Measurements from ENCODE around the gene SIPA1L3. TPM values are rescaled to one million over a fixed set of nuclear protein-coding genes. Genes with fewer than 3 reads are reported as not detected.

SIPA1L3 gene
- total RNA-seq, 1 donor from 2014 or later: 3.4 TPM

DNA sequence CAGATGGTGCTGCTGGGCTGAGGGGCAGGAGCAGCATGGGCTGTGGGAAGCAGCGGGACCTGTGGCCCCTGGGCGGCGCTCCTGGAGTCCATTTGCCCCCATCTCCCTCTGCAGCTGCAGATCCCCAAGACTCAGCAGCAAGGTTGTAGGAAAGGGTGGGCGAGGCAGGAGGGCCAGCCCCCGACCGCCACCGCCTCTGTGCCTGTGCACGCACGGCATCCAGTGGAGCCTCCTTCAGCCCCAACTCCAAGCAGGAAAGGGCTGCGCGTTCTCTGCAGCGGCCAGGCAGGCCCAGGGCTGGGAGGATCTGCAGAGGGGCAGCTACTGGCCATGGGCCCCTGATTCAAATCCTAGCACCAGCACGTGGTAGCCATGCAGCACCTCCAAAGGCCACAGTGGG lies 296.2 kb downstream of the SIPA1L3 start:
- Histone ChIP-seq H3K36me3 (ENCODE audit: control insufficient read depth, insufficient read depth, low read length) (peaks cover 8% of the 10 kb centered on the region), H3K4me3 (ENCODE audit: low read depth, low read length) (no peak overlapping the region), H3K27me3 (ENCODE audit: control insufficient read depth, insufficient read depth, low read length) (no peaks in the 10 kb centered on the region)
- FAIRE-seq (no peak), DNase-seq (ENCODE audit: low read depth) (no peak)
- TF ChIP-seq, protein P1, sequence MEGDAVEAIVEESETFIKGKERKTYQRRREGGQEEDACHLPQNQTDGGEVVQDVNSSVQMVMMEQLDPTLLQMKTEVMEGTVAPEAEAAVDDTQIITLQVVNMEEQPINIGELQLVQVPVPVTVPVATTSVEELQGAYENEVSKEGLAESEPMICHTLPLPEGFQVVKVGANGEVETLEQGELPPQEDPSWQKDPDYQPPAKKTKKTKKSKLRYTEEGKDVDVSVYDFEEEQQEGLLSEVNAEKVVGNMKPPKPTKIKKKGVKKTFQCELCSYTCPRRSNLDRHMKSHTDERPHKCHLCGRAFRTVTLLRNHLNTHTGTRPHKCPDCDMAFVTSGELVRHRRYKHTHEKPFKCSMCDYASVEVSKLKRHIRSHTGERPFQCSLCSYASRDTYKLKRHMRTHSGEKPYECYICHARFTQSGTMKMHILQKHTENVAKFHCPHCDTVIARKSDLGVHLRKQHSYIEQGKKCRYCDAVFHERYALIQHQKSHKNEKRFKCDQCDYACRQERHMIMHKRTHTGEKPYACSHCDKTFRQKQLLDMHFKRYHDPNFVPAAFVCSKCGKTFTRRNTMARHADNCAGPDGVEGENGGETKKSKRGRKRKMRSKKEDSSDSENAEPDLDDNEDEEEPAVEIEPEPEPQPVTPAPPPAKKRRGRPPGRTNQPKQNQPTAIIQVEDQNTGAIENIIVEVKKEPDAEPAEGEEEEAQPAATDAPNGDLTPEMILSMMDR (IDR thresholded peaks at IDR 0.05; ENCODE audit: insufficient read depth, low read length, severe bottlenecking): no peak

DNA sequence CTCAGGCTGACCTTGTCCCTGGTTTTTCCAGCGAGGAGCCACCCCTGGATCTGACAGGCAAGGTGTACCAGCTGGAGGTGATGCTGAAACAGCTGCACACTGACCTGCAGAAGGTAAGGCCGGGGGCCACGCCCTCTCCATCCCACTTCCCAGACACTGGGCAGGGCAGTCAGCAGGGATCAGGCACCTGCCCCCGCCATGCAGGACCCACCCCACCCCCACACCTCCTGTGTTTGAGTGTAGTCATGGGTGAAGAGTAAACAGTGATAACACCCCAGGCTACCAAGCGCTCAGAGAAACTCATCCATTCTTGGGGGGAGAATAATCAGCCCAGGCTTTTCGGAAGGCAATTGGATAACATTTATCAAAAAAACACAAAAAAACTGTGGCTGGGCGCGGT lies 297.1 kb downstream of the SIPA1L3 start:
- DNase-seq (ENCODE audit: low read depth): no peak
- TF ChIP-seq, protein P1 (IDR thresholded peaks at IDR 0.05; ENCODE audit: insufficient read depth, low read length, severe bottlenecking): no peak
- peaks cover under 1% of the 10 kb centered on the region for H3K27me3 ChIP-seq (ENCODE audit: control insufficient read depth, insufficient read depth, low read length)
- peaks cover 5% of the 10 kb centered on the region for H3K36me3 ChIP-seq (ENCODE audit: control insufficient read depth, insufficient read depth, low read length)
- FAIRE-seq: no peak
- H3K4me3 ChIP-seq (ENCODE audit: low read depth, low read length): no peak overlapping the region

DNA sequence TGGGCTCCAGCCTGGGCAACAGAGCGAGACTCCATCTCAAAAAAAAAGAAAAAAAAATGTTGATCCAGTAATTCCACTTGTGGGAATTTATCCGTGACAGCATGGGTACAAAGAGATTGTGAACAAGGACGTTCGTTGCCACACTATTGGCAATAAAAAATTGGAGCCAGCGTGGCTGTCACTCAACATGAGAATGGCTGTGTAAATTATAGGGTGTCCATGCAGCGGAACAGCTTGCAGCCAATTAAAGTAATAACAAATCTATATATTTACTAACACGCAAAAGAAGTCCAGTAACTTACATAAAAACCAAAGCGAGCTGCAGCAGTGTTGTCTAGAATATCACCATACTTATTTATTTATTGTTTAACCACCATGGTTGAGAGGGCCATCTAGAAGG lies 297.7 kb downstream of the SIPA1L3 start:
- DNase-seq (ENCODE audit: low read depth) (no peak), FAIRE-seq (no peak)
- Histone ChIP-seq H3K36me3 (ENCODE audit: control insufficient read depth, insufficient read depth, low read length) (peaks cover 5% of the 10 kb centered on the region), H3K4me3 (ENCODE audit: low read depth, low read length) (no peak overlapping the region), H3K27me3 (ENCODE audit: control insufficient read depth, insufficient read depth, low read length) (peaks cover 3% of the 10 kb centered on the region)
- TF ChIP-seq, protein P1 (IDR thresholded peaks at IDR 0.05; ENCODE audit: insufficient read depth, low read length, severe bottlenecking): no peak

DNA sequence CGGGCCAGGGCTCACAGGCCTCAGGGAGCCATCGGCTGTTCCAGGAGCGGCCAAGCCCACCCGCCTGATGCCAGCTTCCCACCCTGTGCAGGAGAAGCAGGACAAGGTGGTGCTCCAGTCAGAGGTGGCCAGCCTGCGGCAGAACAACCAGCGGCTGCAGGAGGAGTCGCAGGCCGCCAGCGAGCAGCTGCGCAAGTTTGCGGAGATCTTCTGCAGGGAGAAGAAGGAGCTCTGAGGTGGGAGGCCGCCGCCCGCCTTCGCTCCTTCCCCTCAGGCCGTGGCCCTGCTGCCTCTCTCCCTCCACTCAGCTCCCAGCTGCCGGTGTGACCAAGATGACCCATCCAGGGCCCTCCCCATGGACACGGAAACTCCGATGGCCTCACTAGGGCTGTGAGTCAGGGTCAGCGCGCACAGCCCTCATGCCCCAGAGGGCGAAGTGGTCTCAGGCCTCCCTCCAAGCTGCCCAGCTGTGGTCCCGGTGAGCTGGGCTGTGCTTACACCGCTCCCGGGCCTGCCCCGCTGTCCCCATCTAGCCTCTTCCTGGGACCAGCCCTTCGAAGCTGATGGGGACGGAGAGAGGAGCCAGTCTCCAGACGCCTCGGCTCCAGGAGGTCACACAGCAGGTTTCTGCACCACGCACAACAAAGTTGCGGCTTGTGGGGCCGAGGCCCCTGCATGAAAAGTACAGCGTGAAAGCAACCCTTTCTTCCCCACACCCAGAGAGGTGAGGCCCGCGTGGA lies 299.2 kb downstream of the SIPA1L3 start:
- no peak overlapping the region for H3K4me3 ChIP-seq (ENCODE audit: low read depth, low read length)
- H3K36me3 ChIP-seq (ENCODE audit: control insufficient read depth, insufficient read depth, low read length): peaks cover 5% of the 10 kb centered on the region
- H3K27me3 ChIP-seq (ENCODE audit: control insufficient read depth, insufficient read depth, low read length): peaks cover 8% of the 10 kb centered on the region
- DNase-seq (ENCODE audit: low read depth) (no peak), FAIRE-seq (no peak)
- TF ChIP-seq, protein P1 (IDR thresholded peaks at IDR 0.05; ENCODE audit: insufficient read depth, low read length, severe bottlenecking): no peak

DNA sequence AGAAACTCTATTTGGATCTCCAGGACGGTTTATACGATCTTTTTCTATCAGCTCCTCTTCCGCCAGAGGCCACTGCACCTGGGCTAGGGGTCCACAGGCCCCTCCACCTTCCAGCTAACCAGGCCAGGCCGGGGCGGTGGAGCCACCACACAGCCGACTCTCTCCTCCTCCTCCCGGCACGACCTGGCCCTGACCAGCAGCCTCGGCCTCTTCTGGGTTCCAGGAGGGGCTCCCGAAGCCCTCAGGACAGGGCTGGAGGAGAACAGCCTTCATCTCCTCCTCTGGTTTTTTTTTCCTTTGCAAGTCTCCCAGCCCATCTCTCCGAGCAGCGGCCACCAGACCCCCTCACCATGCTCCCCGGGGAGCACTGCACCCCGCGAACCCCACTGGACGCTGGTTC lies 299.9 kb downstream of the SIPA1L3 start:
- DNase-seq (ENCODE audit: low read depth): no peak
- Histone ChIP-seq H3K27me3 (ENCODE audit: control insufficient read depth, insufficient read depth, low read length) (peaks cover 8% of the 10 kb centered on the region), H3K36me3 (ENCODE audit: control insufficient read depth, insufficient read depth, low read length) (peaks cover 3% of the 10 kb centered on the region), H3K4me3 (ENCODE audit: low read depth, low read length) (no peak overlapping the region)
- TF ChIP-seq, protein P1 (IDR thresholded peaks at IDR 0.05; ENCODE audit: insufficient read depth, low read length, severe bottlenecking): no peak
- FAIRE-seq: no peak

DNA sequence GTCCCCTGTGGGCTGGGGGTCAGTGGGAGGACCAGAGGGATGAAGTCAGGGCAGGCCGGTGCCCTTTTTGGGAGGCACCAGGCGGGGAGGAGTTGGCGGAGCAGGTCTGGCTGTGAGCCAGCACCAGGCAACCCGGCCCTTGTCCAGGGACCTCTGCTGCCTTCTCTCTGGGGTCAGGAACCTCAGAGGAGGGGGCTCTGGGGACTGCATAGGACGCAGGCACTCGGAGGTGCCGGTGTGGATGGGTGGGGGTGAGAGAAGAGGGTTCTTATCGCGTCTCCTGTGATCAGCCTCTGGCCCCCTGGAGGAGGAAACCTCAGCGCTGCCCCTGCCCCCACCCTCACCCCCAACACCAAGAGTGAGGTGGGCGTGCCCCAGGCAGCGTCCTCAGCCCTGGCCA lies 300.5 kb downstream of the SIPA1L3 start:
- TF ChIP-seq, protein P1 (IDR thresholded peaks at IDR 0.05; ENCODE audit: insufficient read depth, low read length, severe bottlenecking): no peak
- DNase-seq (ENCODE audit: low read depth) (no peak), FAIRE-seq (no peak)
- peaks cover 3% of the 10 kb centered on the region for H3K36me3 ChIP-seq (ENCODE audit: control insufficient read depth, insufficient read depth, low read length)
- H3K27me3 ChIP-seq (ENCODE audit: control insufficient read depth, insufficient read depth, low read length): peaks cover 8% of the 10 kb centered on the region
- no peak overlapping the region for H3K4me3 ChIP-seq (ENCODE audit: low read depth, low read length)
